Esophagus squamous epithelium (tissue), 4 donors: ENCODE results near the gene TPK1.

ENCODE experiments used
- POLR2A ChIP-seq, 4 donors: fragments of 450-650 bp; IDR thresholded peaks; one replicate each; pipeline ENCODE4 v1.6.1; 2017; ENCODE audit warnings: antibody characterized with exemption in 4 of 4, mild to moderate bottlenecking in 4 of 4, moderate library complexity in 3 of 4
- TF ChIP-seq, protein P1 (sequence below), 6 experiments: fragments of 450-650 bp in 4 of 6; fragments of 200-600 bp in 2 of 6; sonication (generic) in 2 of 6; IDR thresholded peaks; one replicate each; pipeline ENCODE4 v1.5.1; 2016 to 2019; ENCODE audit warnings: antibody characterized with exemption in 6 of 6, mild to moderate bottlenecking in 4 of 6, moderate library complexity in 4 of 6

DNA sequence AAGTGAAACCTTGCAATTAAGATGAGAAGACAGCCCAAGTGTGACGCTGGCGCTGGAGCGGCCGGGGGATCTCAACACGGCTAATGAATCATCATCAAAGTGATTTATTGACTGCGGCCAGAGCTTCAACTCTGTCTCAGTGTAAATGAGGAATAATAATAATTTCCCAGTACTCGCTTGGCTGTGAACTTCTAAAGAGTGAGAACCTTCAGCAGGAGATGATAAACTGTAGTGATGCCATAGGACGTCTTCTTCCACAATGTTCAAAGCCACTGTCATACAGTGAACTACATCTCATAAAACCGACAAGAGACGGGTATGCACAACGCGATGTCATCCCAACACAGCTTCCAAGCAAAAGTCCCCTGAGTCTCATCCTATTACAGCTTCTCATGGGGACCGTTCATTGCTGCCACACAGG lies 308.8 kb downstream of the TPK1 start:
- TF ChIP-seq, protein P1, sequence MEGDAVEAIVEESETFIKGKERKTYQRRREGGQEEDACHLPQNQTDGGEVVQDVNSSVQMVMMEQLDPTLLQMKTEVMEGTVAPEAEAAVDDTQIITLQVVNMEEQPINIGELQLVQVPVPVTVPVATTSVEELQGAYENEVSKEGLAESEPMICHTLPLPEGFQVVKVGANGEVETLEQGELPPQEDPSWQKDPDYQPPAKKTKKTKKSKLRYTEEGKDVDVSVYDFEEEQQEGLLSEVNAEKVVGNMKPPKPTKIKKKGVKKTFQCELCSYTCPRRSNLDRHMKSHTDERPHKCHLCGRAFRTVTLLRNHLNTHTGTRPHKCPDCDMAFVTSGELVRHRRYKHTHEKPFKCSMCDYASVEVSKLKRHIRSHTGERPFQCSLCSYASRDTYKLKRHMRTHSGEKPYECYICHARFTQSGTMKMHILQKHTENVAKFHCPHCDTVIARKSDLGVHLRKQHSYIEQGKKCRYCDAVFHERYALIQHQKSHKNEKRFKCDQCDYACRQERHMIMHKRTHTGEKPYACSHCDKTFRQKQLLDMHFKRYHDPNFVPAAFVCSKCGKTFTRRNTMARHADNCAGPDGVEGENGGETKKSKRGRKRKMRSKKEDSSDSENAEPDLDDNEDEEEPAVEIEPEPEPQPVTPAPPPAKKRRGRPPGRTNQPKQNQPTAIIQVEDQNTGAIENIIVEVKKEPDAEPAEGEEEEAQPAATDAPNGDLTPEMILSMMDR (IDR thresholded peaks at IDR 0.05), result no peak
- no peak for TF ChIP-seq POLR2A (IDR thresholded peaks at IDR 0.05)
